Measurements from ENCODE around the gene L1CAM.

The L1CAM gene

GRCh38 chrX:153902385-153902784, 16.4 kb upstream of the L1CAM start:
- TF ChIP-seq TAF1 (IDR thresholded peaks at IDR 0.05; ENCODE audit: borderline replicate concordance, insufficient read depth, low read length) (no peak), POLR2AphosphoS5 (IDR thresholded peaks at IDR 0.05; ENCODE audit: low read depth, low read length) (no peak), REST (IDR thresholded peaks at IDR 0.05; ENCODE audit: insufficient read depth in 1 of 2, low read depth in 2 of 2, low read length in 2 of 2) (no peak), FOXP2 (optimal IDR thresholded peaks at IDR 0.05; ENCODE audit: borderline replicate concordance, extremely low read depth, extremely low read length, insufficient read depth) (no peak), SIN3A (IDR thresholded peaks at IDR 0.05; ENCODE audit: borderline replicate concordance, insufficient read depth, low read length) (no peak)

GRCh38 chrX:153901753-153902140, 15.8 kb upstream of the L1CAM start:
- TF ChIP-seq SIN3A (IDR thresholded peaks at IDR 0.05; ENCODE audit: borderline replicate concordance, insufficient read depth, low read length), result no peak
- TF ChIP-seq TAF1 (IDR thresholded peaks at IDR 0.05; ENCODE audit: borderline replicate concordance, insufficient read depth, low read length), result no peak
- TF ChIP-seq FOXP2 (optimal IDR thresholded peaks at IDR 0.05; ENCODE audit: borderline replicate concordance, extremely low read depth, extremely low read length, insufficient read depth), result no peak
- no peak for TF ChIP-seq REST (IDR thresholded peaks at IDR 0.05; ENCODE audit: insufficient read depth in 1 of 2, low read depth in 2 of 2, low read length in 2 of 2)

- TF ChIP-seq REST (IDR thresholded peaks at IDR 0.05; ENCODE audit: insufficient read depth in 1 of 2, low read depth in 2 of 2, low read length in 2 of 2), result peak in 1 of 2 experiments; percentile 71; a peak in 1 of 4 replicates
- no peak for TF ChIP-seq POLR2AphosphoS5 (IDR thresholded peaks at IDR 0.05; ENCODE audit: low read depth, low read length)
- no peak for TF ChIP-seq TAF1 (IDR thresholded peaks at IDR 0.05; ENCODE audit: borderline replicate concordance, insufficient read depth, low read length)
These were observed 15.1 kb upstream of the L1CAM start for GRCh38 chrX:153900831-153901752.

GRCh38 chrX:153897899-153898298, 11.9 kb upstream of the L1CAM start:
- TF ChIP-seq FOXP2 (optimal IDR thresholded peaks at IDR 0.05; ENCODE audit: borderline replicate concordance, extremely low read depth, extremely low read length, insufficient read depth), result no peak
- TF ChIP-seq POLR2AphosphoS5 (IDR thresholded peaks at IDR 0.05; ENCODE audit: low read depth, low read length), result no peak
- TF ChIP-seq REST (IDR thresholded peaks at IDR 0.05; ENCODE audit: insufficient read depth in 1 of 2, low read depth in 2 of 2, low read length in 2 of 2), result no peak
- TF ChIP-seq SIN3A (IDR thresholded peaks at IDR 0.05; ENCODE audit: borderline replicate concordance, insufficient read depth, low read length), result no peak
- no peak for TF ChIP-seq TAF1 (IDR thresholded peaks at IDR 0.05; ENCODE audit: borderline replicate concordance, insufficient read depth, low read length)
